H1 (cell line): Measurements from ENCODE around the gene HSD11B1L.

ENCODE experiments used
- BRCA1 ChIP-seq: IDR thresholded peaks from 2 replicates; pipeline ENCODE4 v1.6.1; 2012; ENCODE audit warnings: low read depth, low read length, improper control_type of control experiment
- CEBPB ChIP-seq: IDR thresholded peaks from 2 replicates; pipeline ENCODE4 v1.6.1; 2012; ENCODE audit warnings: low read depth, low read length
- CREB1 ChIP-seq: IDR thresholded peaks from 2 replicates; pipeline ENCODE4 v1.6.1; 2012; ENCODE audit warnings: inconsistent platforms
- EP300 ChIP-seq, 2 experiments: IDR thresholded peaks; 1 replicate in 1 of 2; 2 replicates in 1 of 2; pipeline ENCODE4 v1.6.1; 2011 to 2012; ENCODE audit warnings: low read depth in 2 of 2, low read length in 2 of 2, mild to moderate bottlenecking in 2 of 2, borderline replicate concordance in 1 of 2, inconsistent platforms in 1 of 2, moderate library complexity in 1 of 2
- JUND ChIP-seq: IDR thresholded peaks from 2 replicates; pipeline ENCODE4 v1.6.1; 2011; ENCODE audit warnings: mild to moderate bottlenecking, improper control_type of control experiment, low read length
- KDM4A ChIP-seq: IDR thresholded peaks from one replicate; pipeline ENCODE4 v1.7.1; 2012; ENCODE audit warnings: low read depth, mild to moderate bottlenecking, moderate library complexity, low read length, inconsistent platforms; ENCODE audit not compliant: severe bottlenecking
- PHF8 ChIP-seq: fragments of 200-600 bp; sonication (generic); conservative IDR thresholded peaks from 2 replicates; pipeline ENCODE4 v1.7.1; 2012; ENCODE audit warnings: low read depth, mild to moderate bottlenecking, inconsistent platforms, low read length, moderate library complexity
- POLR2A ChIP-seq, 2 experiments: IDR thresholded peaks; 1 replicate in 1 of 2; 2 replicates in 1 of 2; pipeline ENCODE4 v1.6.1; 2011; ENCODE audit warnings: low read depth in 2 of 2, low read length in 2 of 2, mild to moderate bottlenecking in 2 of 2; ENCODE audit errors: control extremely low read depth in 1 of 2
- RAD21 ChIP-seq, 2 experiments: IDR thresholded peaks in 1 of 2; conservative IDR thresholded peaks in 1 of 2; 2 replicates each; pipeline ENCODE4 v1.6.1; 2011; ENCODE audit warnings: low read depth in 2 of 2, low read length in 2 of 2, improper control_type of control experiment in 1 of 2, inconsistent platforms in 1 of 2, mild to moderate bottlenecking in 1 of 2, moderate library complexity in 1 of 2
- SUZ12 ChIP-seq: fragments of 200-600 bp; sonication (generic); IDR thresholded peaks from 2 replicates; pipeline ENCODE4 v1.6.1; 2012; ENCODE audit warnings: mild to moderate bottlenecking, inconsistent platforms, low read length, moderate library complexity, mixed read lengths
- ZNF274 ChIP-seq: IDR thresholded peaks from 2 replicates; pipeline ENCODE4 v1.7.0; 2012; ENCODE audit warnings: low read length, borderline replicate concordance; ENCODE audit errors: extremely low read depth
- TF ChIP-seq, protein P1 (sequence below), 3 experiments: IDR thresholded peaks; 1 replicate in 2 of 3; 2 replicates in 1 of 3; pipeline versions ENCODE4 v1.5.1 to v1.6.1; 2011; ENCODE audit warnings: low read length in 3 of 3, mild to moderate bottlenecking in 3 of 3, inconsistent platforms in 2 of 3, low read depth in 1 of 3, moderate library complexity in 1 of 3; ENCODE audit not compliant: insufficient read depth in 1 of 3; ENCODE audit errors: control extremely low read depth in 1 of 3

DNA sequence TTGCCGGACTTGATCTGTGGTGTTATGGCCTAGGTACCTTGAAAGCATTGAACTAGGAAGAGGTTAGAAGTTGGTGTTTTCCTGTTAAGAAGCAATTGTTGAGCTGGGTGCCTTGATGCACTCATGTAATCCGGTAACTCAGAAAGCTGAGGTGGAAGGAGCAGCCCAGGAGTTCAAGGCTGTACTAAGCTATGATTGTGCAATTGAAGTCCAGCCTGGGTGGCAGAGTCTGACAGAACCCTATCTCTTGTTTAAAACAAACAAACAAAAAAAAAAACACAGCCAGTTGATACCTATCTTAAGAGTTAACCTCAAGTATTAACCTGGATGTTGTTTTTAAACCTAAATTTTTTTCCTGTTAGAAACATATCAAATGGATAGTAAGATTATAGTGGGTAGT lies 38.6 kb upstream of the HSD11B1L start:
- TF ChIP-seq POLR2A (IDR thresholded peaks at IDR 0.05; ENCODE audit: control extremely low read depth in 1 of 2, low read depth in 2 of 2, low read length in 2 of 2) = no peak
- no peak for TF ChIP-seq RAD21 (IDR thresholded peaks at IDR 0.05 in 1 of 2, conservative IDR thresholded peaks at IDR 0.05 in 1 of 2; ENCODE audit: low read depth in 2 of 2, low read length in 2 of 2)
- TF ChIP-seq CEBPB = no peak
- TF ChIP-seq, protein P1, sequence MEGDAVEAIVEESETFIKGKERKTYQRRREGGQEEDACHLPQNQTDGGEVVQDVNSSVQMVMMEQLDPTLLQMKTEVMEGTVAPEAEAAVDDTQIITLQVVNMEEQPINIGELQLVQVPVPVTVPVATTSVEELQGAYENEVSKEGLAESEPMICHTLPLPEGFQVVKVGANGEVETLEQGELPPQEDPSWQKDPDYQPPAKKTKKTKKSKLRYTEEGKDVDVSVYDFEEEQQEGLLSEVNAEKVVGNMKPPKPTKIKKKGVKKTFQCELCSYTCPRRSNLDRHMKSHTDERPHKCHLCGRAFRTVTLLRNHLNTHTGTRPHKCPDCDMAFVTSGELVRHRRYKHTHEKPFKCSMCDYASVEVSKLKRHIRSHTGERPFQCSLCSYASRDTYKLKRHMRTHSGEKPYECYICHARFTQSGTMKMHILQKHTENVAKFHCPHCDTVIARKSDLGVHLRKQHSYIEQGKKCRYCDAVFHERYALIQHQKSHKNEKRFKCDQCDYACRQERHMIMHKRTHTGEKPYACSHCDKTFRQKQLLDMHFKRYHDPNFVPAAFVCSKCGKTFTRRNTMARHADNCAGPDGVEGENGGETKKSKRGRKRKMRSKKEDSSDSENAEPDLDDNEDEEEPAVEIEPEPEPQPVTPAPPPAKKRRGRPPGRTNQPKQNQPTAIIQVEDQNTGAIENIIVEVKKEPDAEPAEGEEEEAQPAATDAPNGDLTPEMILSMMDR (IDR thresholded peaks at IDR 0.05; ENCODE audit: control extremely low read depth in 1 of 3, insufficient read depth in 1 of 3, low read depth in 1 of 3, low read length in 3 of 3) = no peak
- TF ChIP-seq EP300 (IDR thresholded peaks at IDR 0.05; ENCODE audit: borderline replicate concordance in 1 of 2, low read depth in 2 of 2, low read length in 2 of 2) = no peak
- TF ChIP-seq JUND = no peak
- no peak for TF ChIP-seq SUZ12
- no peak for TF ChIP-seq CREB1
- TF ChIP-seq BRCA1 = no peak
- no peak for TF ChIP-seq KDM4A
- no peak for TF ChIP-seq ZNF274
- no peak for TF ChIP-seq PHF8
